AG09319 (cell line): Measurements from ENCODE around the gene RPLP2.

Experiments
- DNase-seq: peaks from one replicate; pipeline ENCODE4 v3.0.0-alpha.2; 2010; ENCODE audit warnings: low read depth; ENCODE audit errors: extremely low read depth
- TF ChIP-seq, protein P1 (sequence below): IDR thresholded peaks from 2 replicates; pipeline ENCODE4 v1.5.1; 2011; ENCODE audit warnings: low read depth, mild to moderate bottlenecking, inconsistent platforms, low read length, moderate library complexity

The RPLP2 gene

DNA sequence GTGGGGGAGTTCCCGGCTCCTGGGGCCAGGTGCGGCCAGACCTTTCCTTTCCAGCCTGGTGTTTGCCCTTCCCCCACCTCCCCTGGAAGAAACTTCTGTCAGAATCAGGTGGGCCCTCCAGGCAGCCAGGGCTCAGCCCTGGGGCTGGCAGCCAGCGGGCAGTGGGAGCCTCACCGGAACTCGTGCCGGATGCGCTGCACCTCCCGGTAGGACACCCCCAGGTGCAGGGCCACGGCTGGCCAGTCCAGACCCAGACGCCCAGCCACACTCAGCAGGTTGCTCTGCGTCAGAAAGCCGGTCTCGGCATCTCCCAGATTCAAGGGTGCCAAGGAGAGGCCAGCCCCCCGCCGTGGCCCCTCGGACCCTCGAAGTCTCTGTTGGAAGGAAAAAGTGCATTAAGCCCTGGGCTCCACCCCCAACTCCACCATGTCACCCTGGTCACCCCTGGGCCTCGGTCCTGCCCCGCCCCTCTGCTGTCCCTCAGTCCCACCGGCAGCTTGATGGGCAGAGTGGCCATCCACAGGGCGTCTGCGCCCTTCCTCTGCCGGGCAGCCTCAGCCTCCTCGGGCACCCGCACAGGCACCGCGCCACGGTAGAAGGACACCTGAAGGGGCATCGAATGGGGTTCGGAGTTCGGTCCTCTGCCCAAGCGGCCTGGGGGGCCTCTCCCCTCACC, 10.0 kb upstream of the RPLP2 start:
- no peak for DNase-seq
- TF ChIP-seq, protein P1, sequence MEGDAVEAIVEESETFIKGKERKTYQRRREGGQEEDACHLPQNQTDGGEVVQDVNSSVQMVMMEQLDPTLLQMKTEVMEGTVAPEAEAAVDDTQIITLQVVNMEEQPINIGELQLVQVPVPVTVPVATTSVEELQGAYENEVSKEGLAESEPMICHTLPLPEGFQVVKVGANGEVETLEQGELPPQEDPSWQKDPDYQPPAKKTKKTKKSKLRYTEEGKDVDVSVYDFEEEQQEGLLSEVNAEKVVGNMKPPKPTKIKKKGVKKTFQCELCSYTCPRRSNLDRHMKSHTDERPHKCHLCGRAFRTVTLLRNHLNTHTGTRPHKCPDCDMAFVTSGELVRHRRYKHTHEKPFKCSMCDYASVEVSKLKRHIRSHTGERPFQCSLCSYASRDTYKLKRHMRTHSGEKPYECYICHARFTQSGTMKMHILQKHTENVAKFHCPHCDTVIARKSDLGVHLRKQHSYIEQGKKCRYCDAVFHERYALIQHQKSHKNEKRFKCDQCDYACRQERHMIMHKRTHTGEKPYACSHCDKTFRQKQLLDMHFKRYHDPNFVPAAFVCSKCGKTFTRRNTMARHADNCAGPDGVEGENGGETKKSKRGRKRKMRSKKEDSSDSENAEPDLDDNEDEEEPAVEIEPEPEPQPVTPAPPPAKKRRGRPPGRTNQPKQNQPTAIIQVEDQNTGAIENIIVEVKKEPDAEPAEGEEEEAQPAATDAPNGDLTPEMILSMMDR = no peak

DNA sequence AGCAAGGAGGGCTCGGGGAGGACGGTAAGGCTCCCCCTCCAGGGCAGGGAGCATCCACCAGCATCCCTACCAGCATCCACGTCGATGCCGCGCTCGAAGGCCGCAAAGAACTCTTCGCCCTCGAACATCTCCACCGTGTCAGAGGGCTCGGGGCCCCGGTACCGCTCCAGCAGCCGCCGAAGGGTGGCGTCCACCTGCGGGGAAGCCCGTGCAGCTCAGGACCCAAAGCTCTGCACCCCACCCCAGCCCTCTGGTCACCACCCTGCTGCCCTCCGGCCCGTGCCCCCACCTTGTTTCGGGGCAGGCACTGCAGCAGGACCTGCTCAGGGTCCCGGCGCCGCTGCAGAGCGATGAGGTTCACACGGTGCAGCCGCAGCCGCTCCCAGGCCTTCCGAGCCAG, 9.3 kb upstream of the RPLP2 start:
- DNase-seq = no peak

DNA sequence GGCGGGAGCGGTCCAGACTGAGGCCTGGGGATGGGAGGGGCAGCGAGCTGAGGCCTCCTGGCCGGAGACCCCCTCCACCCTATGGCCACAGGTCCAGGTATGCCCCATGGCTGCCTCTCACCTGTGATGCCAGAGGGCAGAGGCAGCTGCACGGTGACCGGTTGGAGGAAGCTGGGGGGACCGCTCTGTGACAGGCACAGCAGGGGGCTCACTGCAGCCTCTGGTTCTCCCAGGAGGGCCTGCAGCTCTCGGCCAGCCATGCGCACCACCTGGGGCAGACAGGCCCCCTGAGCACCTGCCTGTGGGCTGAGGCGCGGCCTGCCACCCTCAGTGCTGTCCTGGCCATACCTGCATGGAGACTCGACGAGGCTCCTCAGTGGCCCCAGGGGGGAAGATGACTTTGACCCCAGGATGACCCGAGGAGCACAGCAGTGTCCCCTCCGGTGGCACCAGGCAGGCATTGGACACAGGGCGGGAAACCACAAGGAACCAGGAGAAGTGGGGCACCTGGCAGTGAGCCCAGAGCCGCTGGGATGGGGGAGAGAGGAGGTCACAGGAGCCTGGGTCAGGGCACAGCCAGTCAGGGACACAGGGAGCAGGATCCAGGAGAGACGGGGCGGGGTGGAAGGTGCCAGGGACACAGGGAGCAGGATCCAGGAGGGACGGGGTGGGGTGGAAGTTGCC, 8.5 kb upstream of the RPLP2 start:
- no peak for DNase-seq
- TF ChIP-seq, protein P1 = no peak

More for the DNA sequence above, 9.3 kb upstream of the RPLP2 start:
- TF ChIP-seq, protein P1 = no peak

DNA sequence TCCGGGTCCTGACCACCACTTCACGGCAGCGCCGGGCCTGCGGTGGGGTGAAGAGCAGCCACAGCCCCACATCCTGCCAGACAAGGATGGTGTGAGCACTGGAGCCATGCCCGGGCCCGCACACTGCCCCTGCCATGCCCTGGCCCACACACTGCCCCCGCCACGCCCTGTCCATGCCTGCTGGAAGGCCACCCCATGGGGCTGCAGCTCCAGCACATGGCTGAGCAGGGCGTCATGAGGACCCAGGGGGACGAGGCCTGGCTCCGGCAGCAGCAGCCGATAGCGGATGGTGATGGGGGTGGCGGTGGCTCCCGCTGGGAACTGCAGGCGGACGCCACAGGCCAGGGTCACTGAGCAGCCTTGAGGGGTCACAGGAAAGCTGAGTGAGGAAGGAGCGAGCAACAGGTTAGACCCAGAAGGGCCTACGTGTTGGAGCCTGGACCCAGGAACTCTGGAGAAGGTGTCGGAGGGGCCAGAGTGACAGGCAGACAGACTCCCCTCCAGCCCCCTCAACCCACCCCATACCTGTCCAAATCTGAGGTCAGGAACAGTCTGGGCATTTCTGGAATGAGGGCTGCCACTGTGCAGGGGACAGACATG, 7.6 kb upstream of the RPLP2 start:
- TF ChIP-seq, protein P1 = no peak
- DNase-seq = no peak

DNA sequence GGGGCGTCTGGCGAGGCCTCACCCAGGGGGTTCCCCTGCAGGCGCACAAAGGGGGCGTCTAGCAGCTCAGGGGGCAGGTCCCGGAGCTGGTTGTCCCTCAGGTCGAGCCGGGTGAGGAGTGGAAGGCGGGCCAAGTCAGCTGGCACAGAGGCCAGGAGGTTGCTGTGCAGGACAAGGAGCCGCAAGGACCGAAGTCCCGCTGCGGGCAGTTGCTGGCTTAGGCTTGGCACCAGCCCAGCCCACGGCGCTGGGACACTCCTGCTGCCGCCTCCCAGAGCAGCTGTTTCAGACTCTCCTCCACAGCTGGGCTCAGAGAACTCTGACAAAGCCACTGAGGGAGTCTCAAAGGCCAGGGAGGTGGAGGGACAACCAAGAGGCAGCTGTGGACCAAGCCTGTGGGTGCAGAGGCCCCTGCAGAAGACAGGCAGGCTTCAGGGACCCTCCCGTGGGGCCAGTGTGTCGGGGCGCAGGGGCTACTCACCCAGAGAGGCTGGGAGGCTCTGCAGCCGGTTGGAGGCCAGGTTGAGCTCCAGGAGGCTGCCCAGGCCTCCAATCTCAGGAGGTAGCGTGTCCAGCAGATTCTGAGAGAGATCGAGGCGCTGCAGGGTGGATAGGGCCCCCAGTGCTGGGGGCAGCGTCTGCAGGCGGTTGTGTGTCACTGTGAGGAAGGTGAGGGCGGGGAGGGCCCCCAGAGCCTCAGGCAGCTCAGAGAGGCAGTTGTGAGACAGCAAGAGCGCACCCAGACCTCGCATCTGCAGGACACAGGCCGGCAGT, 6.9 kb upstream of the RPLP2 start:
- no peak for DNase-seq
- TF ChIP-seq, protein P1 = no peak

DNA sequence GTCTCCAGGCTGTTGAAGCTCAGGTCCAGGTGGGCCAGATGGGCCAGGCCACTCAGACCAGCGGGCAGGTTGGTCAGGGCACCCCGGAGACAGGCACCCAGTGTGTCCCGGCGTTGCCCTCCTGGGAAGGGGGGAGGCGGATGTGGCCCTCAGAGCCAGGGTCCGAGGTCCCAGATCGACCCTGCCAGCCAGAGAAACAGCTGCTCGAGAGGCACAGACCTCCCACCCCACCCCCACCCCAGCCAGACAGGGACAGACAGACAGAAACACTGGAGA, 6.4 kb upstream of the RPLP2 start:
- TF ChIP-seq, protein P1 = no peak
- DNase-seq = no peak
